NCI-H146 (cell line): Measurements from ENCODE around the gene TUBAL3.
"Not testable (repeated sequence)": the region's sequence is repeated elsewhere in the genome, so short reads cannot be mapped to it uniquely, and the experiment has no call there.

Experiments used
- DNase-seq: peaks from one replicate; lab custom pipeline; 2025; lab: John Stamatoyannopoulos, UW

Gene TUBAL3

GRCh38 chr10:5379202-5379601, 25.4 kb downstream of the TUBAL3 start:
- not testable (repeated sequence) for DNase-seq

GRCh38 chr10:5376450-5376849, 28.2 kb downstream of the TUBAL3 start:
- DNase-seq: peak; percentile 27

- DNase-seq: no peak
Measured at GRCh38 chr10:5373891-5374611, 30.6 kb downstream of the TUBAL3 start.

GRCh38 chr10:5373307-5373706, 31.3 kb downstream of the TUBAL3 start:
- DNase-seq: no peak

- DNase-seq: no peak
Measured at GRCh38 chr10:5370493-5371352, 33.9 kb downstream of the TUBAL3 start.

GRCh38 chr10:5369362-5370158, 35.1 kb downstream of the TUBAL3 start:
- no peak for DNase-seq

- peak; percentile 21 for DNase-seq
Measured at GRCh38 chr10:5365928-5366327, 38.7 kb downstream of the TUBAL3 start.

- peak; percentile 89 for DNase-seq
Measured at GRCh38 chr10:5364890-5365338, 39.7 kb downstream of the TUBAL3 start, which contains the start of gene UCN3. UCN3 (plus strand) TSS chr10:5364966; CDS start chr10:5373721, 8,755 bp downstream.

GRCh38 chr10:5364374-5364773, 40.3 kb downstream of the TUBAL3 start:
- peak; percentile 45 for DNase-seq

- DNase-seq: no peak
Measured at GRCh38 chr10:5362873-5363272, 41.8 kb downstream of the TUBAL3 start.

- DNase-seq: no peak
Measured at GRCh38 chr10:5361966-5362365, 42.7 kb downstream of the TUBAL3 start.

- peak; percentile 27 for DNase-seq
Measured at GRCh38 chr10:5360318-5360915, 44.2 kb downstream of the TUBAL3 start.

GRCh38 chr10:5356302-5356763, 48.3 kb downstream of the TUBAL3 start:
- DNase-seq: no peak

- DNase-seq: no peak
Measured at GRCh38 chr10:5355594-5356301, 48.9 kb downstream of the TUBAL3 start.

GRCh38 chr10:5354068-5354467, 50.6 kb downstream of the TUBAL3 start:
- DNase-seq: no peak

GRCh38 chr10:5349362-5349761, 55.3 kb downstream of the TUBAL3 start:
- DNase-seq: no peak

- DNase-seq: no peak
Measured at GRCh38 chr10:5346881-5347280, 57.7 kb downstream of the TUBAL3 start.

- DNase-seq: no peak
Measured at GRCh38 chr10:5344746-5345145, 59.9 kb downstream of the TUBAL3 start.

- no peak for DNase-seq
Measured at GRCh38 chr10:5343979-5344378, 60.6 kb downstream of the TUBAL3 start.

- peak; percentile 39 for DNase-seq
Measured at GRCh38 chr10:5343561-5343960, 61.1 kb downstream of the TUBAL3 start.
